HepG2 (cell line): ENCODE measurements around the gene SEC24B. TPM values are rescaled to one million over a fixed set of nuclear protein-coding genes. Genes with fewer than 3 reads are reported as not detected.

Source experiments
- AHR ChIP-seq: IDR thresholded peaks from 2 replicates; pipeline ENCODE4 v1.6.1; 2018; ENCODE audit warnings: missing genetic modification reagents, missing compliant biosample characterization
- BORCS8-MEF2B ChIP-seq: sonication (generic); formaldehyde crosslinking; IDR thresholded peaks from 2 replicates; pipeline ENCODE4 v1.8.0; 2022; ENCODE audit warnings: mild to moderate bottlenecking, missing genetic modification reagents
- HMGA1 ChIP-seq: sonication (generic); formaldehyde crosslinking; conservative IDR thresholded peaks from 2 replicates; pipeline ENCODE4 v1.4.0; 2020; ENCODE audit warnings: missing genetic modification reagents
- IKZF1 ChIP-seq: fragments of 450-650 bp; IDR thresholded peaks from 2 replicates; pipeline ENCODE4 v1.7.1; 2016
- MAFG ChIP-seq: sonication (generic); formaldehyde crosslinking; IDR thresholded peaks from 2 replicates; pipeline ENCODE4 v1.5.1; 2020; ENCODE audit warnings: mild to moderate bottlenecking, missing genetic modification reagents
- MIER3 ChIP-seq: IDR thresholded peaks from 2 replicates; pipeline ENCODE4 v1.6.1; 2016; ENCODE audit warnings: missing compliant biosample characterization, borderline replicate concordance
- NCOA2 ChIP-seq: sonication (generic); formaldehyde crosslinking; IDR thresholded peaks from 2 replicates; pipeline ENCODE4 v1.8.0; 2022; ENCODE audit warnings: inconsistent platforms
- RFX3 ChIP-seq: IDR thresholded peaks from 2 replicates; pipeline ENCODE4 v1.6.1; 2016; ENCODE audit warnings: missing biosample characterization, missing genetic modification reagents
- THAP11 ChIP-seq: IDR thresholded peaks from 2 replicates; pipeline ENCODE4 v1.6.1; 2016; ENCODE audit warnings: missing biosample characterization, missing genetic modification reagents
- ZNF337 ChIP-seq: sonication (generic); formaldehyde crosslinking; IDR thresholded peaks from 2 replicates; pipeline ENCODE4 v1.5.1; 2020; ENCODE audit warnings: missing genetic modification reagents, low read depth, mild to moderate bottlenecking, borderline replicate concordance
- ZNF460 ChIP-seq: sonication (generic); formaldehyde crosslinking; IDR thresholded peaks from 2 replicates; pipeline ENCODE4 v1.5.1; 2020; ENCODE audit warnings: missing genetic modification reagents, mild to moderate bottlenecking, borderline replicate concordance
- polyA plus RNA-seq, 8 experiments: library from polyadenylated mRNA; depleted of rRNA in 3 of 8; stranded (reverse) in 7 of 8; unstranded in 1 of 8; fragments of >200 nt; fragmentation: Illumina TruSeq in 4 of 8; extraction: Trizol in 4 of 8; gene quantifications; 2 replicates each; pipeline versions ENCODE4 v1.2.1 to v1.2.3, GENCODE V29; 2011 to 2016; ENCODE audit warnings: low read depth in 4 of 8, missing spikeins in 1 of 8, mixed read lengths in 1 of 8; ENCODE audit not compliant: insufficient read depth in 1 of 8
- total RNA-seq, 5 experiments: library from RNA; depleted of rRNA; stranded (reverse); fragments of >200 nt; fragmentation: Illumina TruSeq; extraction: Trizol; gene quantifications; 2 replicates each; pipeline ENCODE4 v1.2.3, GENCODE V29; 2016; ENCODE audit warnings: low read depth in 1 of 5
- TF ChIP-seq, protein P1 (sequence below): sonication (generic); formaldehyde crosslinking; IDR thresholded peaks from 2 replicates; pipeline ENCODE4 v1.5.0; 2020; ENCODE audit warnings: mild to moderate bottlenecking, missing genetic modification reagents
- TF ChIP-seq, protein P2 (sequence below): sonication (generic); formaldehyde crosslinking; IDR thresholded peaks from 2 replicates; pipeline ENCODE4 v1.4.0; 2020; ENCODE audit warnings: missing genetic modification reagents
- TF ChIP-seq, protein P3 (sequence below), 2 experiments: sonication (generic) in 1 of 2; formaldehyde crosslinking in 1 of 2; IDR thresholded peaks; 2 replicates each; pipeline versions ENCODE4 v1.6.1 to v1.9.0; 2014 to 2022; ENCODE audit warnings: antibody characterized with exemption in 1 of 2, borderline replicate concordance in 1 of 2, inconsistent platforms in 1 of 2, low read depth in 1 of 2, missing genetic modification reagents in 1 of 2
- TF ChIP-seq, protein P4 (sequence below): sonication (generic); formaldehyde crosslinking; IDR thresholded peaks from 2 replicates; pipeline ENCODE4 v1.8.0; 2022; ENCODE audit warnings: missing genetic modification reagents, mild to moderate bottlenecking, borderline replicate concordance
- TF ChIP-seq, protein P5 (sequence below): sonication (generic); formaldehyde crosslinking; IDR thresholded peaks from 2 replicates; pipeline ENCODE4 v1.5.0; 2020; ENCODE audit warnings: missing genetic modification reagents

Gene SEC24B
- total and polyA plus RNA-seq, 2 of the 13 experiments (the other 11 are each of a cell fraction or from before 2014, with no cell fraction given): 14.6 to 39.0 TPM

DNA sequence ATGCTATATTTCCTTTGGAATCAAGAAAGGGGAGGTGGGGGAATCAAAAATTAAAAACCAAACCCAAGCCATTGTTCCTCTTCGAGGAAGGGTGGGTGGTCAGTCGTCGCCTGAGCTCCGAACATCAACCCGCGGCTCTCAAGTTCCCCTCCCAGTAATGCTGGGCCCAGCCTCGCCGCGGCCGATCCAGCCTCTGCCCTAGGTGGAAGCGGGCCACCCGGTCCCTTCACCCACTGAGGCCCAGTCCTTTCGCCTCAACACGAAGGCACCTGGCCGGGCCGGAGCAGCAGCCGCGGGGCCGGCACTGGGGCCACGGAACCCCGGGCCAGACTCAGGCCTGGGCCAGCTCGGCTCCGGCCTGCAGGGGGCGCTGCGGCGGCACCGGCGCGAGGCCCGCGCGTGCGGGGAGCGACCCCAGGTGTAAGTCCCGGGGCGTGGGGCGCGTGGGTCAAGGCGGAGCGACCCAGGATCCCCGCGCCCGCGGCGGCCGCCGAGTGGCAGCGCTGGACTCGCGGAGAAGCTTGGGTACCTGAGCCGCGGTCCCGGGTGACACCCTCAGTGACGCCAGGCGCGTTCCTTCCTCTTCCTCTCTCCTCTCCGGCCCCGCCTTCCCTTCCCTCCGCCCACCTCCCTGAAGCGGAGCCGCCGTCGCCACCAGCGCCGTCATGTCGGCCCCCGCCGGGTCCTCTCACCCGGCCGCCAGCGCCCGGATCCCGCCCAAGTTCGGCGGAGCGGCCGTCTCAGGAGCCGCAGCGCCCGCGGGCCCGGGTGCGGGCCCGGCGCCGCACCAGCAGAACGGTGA lies at the start of gene SEC24B (continued):
- TF ChIP-seq, protein P1, sequence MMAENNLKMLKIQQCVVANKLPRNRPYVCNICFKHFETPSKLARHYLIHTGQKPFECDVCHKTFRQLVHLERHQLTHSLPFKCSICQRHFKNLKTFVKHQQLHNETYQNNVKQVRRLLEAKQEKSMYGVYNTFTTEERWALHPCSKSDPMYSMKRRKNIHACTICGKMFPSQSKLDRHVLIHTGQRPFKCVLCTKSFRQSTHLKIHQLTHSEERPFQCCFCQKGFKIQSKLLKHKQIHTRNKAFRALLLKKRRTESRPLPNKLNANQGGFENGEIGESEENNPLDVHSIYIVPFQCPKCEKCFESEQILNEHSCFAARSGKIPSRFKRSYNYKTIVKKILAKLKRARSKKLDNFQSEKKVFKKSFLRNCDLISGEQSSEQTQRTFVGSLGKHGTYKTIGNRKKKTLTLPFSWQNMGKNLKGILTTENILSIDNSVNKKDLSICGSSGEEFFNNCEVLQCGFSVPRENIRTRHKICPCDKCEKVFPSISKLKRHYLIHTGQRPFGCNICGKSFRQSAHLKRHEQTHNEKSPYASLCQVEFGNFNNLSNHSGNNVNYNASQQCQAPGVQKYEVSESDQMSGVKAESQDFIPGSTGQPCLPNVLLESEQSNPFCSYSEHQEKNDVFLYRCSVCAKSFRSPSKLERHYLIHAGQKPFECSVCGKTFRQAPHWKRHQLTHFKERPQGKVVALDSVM (CRISPR knock-in tag): no peak; the same call in 1 of the 2 replicates
- TF ChIP-seq AHR: no peak
- TF ChIP-seq, protein P2, sequence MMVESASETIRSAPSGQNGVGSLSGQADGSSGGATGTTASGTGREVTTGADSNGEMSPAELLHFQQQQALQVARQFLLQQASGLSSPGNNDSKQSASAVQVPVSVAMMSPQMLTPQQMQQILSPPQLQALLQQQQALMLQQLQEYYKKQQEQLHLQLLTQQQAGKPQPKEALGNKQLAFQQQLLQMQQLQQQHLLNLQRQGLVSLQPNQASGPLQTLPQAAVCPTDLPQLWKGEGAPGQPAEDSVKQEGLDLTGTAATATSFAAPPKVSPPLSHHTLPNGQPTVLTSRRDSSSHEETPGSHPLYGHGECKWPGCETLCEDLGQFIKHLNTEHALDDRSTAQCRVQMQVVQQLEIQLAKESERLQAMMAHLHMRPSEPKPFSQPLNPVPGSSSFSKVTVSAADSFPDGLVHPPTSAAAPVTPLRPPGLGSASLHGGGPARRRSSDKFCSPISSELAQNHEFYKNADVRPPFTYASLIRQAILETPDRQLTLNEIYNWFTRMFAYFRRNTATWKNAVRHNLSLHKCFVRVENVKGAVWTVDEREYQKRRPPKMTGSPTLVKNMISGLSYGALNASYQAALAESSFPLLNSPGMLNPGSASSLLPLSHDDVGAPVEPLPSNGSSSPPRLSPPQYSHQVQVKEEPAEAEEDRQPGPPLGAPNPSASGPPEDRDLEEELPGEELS (CRISPR knock-in tag): no peak
- TF ChIP-seq ZNF460 (CRISPR knock-in tag): no peak
- no peak for TF ChIP-seq MIER3 (CRISPR knock-in tag)
- TF ChIP-seq NCOA2: peak; percentile 8; the same call in 1 of the 2 replicates
- TF ChIP-seq THAP11 (CRISPR knock-in tag): peak; percentile 21; the same call in 1 of the 2 replicates
- peak; percentile 48 for TF ChIP-seq BORCS8-MEF2B (CRISPR knock-in tag)
- no peak for TF ChIP-seq HMGA1
- no peak for TF ChIP-seq MAFG
- TF ChIP-seq, protein P3, sequence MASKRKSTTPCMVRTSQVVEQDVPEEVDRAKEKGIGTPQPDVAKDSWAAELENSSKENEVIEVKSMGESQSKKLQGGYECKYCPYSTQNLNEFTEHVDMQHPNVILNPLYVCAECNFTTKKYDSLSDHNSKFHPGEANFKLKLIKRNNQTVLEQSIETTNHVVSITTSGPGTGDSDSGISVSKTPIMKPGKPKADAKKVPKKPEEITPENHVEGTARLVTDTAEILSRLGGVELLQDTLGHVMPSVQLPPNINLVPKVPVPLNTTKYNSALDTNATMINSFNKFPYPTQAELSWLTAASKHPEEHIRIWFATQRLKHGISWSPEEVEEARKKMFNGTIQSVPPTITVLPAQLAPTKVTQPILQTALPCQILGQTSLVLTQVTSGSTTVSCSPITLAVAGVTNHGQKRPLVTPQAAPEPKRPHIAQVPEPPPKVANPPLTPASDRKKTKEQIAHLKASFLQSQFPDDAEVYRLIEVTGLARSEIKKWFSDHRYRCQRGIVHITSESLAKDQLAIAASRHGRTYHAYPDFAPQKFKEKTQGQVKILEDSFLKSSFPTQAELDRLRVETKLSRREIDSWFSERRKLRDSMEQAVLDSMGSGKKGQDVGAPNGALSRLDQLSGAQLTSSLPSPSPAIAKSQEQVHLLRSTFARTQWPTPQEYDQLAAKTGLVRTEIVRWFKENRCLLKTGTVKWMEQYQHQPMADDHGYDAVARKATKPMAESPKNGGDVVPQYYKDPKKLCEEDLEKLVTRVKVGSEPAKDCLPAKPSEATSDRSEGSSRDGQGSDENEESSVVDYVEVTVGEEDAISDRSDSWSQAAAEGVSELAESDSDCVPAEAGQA (IDR thresholded peaks at IDR 0.05; ENCODE audit: low read depth): 0 out of 2 replicates have a peak, but pooled peaks have one; percentile 23
- TF ChIP-seq, protein P3 (CRISPR knock-in tag; IDR thresholded peaks at IDR 0.05; ENCODE audit: borderline replicate concordance): peak; percentile 80; the same call in 1 of the 2 replicates
- TF ChIP-seq RFX3 (CRISPR knock-in tag): no peak
- TF ChIP-seq, protein P4, sequence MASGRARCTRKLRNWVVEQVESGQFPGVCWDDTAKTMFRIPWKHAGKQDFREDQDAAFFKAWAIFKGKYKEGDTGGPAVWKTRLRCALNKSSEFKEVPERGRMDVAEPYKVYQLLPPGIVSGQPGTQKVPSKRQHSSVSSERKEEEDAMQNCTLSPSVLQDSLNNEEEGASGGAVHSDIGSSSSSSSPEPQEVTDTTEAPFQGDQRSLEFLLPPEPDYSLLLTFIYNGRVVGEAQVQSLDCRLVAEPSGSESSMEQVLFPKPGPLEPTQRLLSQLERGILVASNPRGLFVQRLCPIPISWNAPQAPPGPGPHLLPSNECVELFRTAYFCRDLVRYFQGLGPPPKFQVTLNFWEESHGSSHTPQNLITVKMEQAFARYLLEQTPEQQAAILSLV (CRISPR knock-in tag): peak; percentile 56; the same call in 1 of the 2 replicates
- no peak for TF ChIP-seq IKZF1
- TF ChIP-seq ZNF337: no peak
- TF ChIP-seq, protein P5, sequence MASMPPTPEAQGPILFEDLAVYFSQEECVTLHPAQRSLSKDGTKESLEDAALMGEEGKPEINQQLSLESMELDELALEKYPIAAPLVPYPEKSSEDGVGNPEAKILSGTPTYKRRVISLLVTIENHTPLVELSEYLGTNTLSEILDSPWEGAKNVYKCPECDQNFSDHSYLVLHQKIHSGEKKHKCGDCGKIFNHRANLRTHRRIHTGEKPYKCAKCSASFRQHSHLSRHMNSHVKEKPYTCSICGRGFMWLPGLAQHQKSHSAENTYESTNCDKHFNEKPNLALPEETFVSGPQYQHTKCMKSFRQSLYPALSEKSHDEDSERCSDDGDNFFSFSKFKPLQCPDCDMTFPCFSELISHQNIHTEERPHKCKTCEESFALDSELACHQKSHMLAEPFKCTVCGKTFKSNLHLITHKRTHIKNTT (CRISPR knock-in tag): no peak
